HG03442 (cell line): Measurements from ENCODE around the gene TGFB3.
A peak's percentile ranks its signal among the peaks of the same experiment; 100 is the strongest.
"Not testable (repeated sequence)": the region's sequence is repeated elsewhere in the genome, so short reads cannot be mapped to it uniquely, and the experiment has no call there.

ENCODE experiments used
- ATAC-seq: cut with Tn5 transposase; IDR thresholded peaks from one replicate; pipeline ENCODE4 v1.9.1; 2021; ENCODE audit warnings: mild to moderate bottlenecking, moderate library complexity; ENCODE audit not compliant: unreplicated experiment

Gene TGFB3

GRCh38 chr14:75961662-75962061 is 20.1 kb downstream of the TGFB3 start:
- no peak for ATAC-seq

DNA sequence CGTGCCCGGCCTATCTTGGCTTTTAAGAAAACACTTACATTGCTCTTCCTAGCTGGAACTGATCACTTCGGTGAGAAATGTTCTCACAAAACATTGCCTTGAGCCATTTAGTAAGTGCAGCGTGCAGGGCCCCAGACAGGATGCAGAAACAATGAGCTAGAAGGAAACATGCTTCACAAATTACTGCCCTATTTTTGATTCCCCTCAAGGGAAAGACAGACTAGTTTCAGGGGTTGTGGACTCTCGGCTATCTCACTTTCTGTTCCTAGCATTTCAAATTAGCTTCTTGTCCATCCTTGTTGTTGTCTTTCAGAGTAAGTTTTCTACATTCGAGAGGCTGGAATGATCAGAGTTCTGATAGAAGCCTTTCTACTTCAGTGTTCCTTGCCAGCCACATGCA is 21.6 kb downstream of the TGFB3 start:
- peak; percentile 64 for ATAC-seq

DNA sequence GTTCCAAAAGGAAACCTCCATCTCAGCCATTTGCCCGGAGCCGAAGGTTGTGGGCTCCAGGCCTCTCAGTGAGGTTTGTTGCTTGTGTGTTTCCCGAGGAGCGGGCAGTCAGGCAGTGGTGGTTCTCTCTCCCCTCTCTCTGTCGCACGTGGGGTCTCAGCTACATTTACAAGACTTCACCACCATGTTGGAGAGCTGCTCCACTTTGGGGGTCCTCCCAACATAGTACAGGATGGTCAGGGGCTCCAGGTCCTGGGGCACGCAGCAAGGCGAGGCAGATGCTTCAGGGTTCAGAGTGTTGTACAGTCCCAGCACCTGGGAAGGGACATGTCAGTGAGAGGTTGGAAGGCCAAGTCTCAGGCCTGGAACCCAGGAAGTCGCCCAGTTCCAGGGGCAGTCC is 22.8 kb downstream of the TGFB3 start:
- no peak for ATAC-seq

DNA sequence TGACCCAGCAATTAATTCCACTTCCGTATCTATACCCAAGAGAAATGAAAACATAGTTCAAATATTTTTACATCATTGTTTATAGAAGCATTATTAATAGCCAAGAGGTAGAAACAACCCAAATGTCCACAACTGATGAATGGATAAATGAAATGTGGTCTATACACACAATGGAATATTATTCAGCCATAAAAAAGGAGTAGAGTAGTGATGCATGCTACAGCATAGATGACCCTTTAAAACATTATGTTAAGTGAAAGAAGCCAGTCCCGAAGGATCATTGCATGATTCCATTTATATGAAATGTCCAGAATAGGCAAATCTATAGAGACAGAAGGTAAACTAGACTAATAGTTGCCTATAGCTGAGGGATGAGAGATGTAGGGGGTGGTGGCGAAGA is 29.3 kb downstream of the TGFB3 start:
- ATAC-seq, result no peak

DNA sequence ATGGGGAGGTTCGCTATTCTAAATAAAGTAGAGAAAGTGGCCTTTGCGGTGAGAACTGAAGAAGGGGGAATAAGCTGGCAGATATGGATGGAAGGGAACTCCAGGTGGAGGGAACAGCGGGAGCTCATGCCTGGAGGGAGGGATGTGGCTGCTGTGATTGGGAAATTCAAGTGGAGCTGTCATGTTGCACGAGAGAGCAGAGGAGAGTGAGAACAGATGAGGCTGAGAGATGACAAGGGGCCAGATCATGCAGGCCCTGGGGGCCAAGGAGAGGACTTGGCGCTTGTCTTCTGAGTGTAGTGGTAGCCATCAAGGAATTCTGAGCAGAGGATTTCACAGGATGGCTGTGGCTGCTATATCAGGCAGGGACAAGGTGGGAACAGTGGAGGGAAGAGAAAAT is 35.0 kb downstream of the TGFB3 start:
- no peak for ATAC-seq

DNA sequence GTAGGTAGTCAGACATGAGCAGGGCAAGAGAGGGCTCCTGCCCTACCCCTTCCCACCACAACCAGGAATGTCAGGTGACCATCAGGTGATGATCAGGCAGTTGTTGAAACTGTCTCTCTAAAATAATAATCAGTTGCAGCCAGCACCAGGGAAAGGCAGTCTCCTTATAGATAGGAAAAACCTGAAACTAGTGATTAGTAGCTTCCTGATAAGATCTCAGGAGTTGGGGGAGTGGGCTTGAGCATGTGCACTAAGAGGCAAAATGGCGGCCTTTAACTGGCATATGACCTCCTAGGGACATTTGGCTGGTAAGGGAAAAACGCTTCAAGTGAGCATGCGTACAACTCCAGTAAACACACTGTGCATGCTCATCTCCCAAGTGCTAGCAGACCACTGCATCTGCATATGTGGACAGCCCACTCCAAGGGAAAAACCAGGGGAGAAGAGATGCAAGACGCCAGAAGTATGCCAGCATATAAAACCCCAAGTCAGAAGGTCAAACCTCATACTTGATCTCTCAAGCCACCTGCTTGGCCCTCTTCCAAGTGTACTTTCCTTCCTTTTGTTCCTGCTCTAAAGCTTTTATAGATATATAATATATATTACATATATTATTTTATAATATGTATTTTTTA is 37.1 kb downstream of the TGFB3 start:
- no peak for ATAC-seq

DNA sequence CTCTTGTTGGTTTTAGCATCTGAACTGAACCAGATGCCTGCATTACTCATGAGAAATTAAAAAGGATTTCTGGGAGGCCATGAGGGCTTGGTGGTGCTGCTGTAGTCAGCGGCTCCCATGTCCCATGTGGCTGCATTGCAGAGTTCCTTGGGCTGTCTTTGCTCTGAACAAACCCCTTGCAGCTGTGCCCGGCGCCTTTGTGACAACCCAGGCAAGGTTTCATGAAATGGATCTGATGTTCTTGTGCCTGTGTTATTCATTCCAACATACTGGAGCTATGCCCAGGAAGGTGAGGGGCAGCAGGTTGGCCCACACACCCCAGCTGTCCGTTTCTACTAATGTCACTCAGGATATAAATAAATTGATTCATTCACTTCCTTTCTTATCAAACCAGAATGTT is 40.8 kb downstream of the TGFB3 start:
- no peak for ATAC-seq

DNA sequence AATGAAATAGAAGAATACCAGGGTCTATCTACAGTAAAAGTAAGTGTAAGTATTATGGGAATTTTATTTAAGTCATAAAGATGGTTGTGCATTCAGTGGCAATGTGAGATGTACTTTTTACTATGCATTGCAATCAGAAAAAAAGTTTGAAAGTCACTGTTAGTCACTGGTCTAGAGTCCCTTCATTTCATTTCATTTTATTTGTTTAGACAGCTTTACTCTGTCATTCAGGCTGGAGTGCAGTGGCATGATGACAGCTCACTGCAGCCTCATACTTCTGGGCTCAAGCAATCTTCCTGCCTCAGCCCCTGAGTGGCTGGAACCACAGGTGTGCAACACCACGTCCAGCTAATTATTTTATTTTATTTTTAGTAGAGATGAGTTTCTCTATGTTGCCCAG is 42.6 kb downstream of the TGFB3 start:
- ATAC-seq, result no peak

DNA sequence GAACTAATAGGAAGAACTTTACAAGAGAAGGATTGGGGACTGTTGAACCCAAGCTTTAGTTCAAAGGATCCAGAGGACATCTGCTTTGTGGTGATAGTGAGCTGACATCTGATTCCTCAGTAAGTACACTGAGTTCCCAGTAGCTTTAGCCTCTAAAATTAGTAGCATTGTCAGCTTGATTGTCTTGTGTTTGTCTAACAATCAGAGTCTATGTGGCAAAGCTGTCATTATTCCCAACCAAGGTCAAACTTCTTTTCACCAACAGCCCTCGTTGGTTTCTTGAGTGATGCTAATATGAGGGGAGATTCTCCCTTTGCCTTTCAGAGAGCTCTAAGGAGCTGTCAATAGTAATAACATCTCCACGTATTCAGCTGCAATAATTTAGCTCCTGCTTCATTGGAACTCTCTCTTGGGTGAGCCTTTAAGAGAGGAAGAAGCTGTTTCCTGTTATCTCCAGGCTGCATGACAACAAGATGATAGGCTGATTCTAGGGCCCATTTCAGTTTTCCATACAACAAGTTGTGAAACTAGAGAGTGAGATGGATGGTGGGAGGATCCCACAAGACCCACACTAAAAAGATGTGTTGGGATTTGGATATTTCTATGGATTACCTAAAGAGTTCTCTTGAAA is 46.7 kb downstream of the TGFB3 start:
- no peak for ATAC-seq

GRCh38 chr14:75933712-75934296 is 48.0 kb downstream of the TGFB3 start:
- no peak for ATAC-seq

DNA sequence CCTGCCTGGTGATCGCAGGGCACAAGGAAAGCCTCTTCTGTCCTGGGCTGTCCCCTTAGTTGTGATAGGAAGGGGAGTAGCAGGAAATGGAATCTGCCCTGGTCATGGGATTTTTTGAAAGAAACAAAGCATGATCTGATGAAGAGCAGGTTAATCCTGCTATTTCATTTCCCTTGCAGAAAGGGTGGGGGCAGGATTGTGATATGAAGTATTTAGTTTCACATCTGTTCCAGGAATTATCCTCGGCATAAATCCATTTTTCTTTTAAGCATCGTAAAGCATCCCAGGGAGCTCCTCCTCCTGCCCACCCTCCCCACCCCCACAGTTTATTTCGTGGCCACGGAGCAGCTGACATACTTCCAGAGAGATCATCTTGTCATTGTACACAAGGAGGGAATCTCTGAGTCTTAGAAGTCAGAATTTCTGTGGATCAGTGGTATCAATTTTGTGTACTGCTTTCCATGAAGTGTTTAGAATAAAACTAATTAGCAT is 53.1 kb downstream of the TGFB3 start:
- no peak for ATAC-seq

DNA sequence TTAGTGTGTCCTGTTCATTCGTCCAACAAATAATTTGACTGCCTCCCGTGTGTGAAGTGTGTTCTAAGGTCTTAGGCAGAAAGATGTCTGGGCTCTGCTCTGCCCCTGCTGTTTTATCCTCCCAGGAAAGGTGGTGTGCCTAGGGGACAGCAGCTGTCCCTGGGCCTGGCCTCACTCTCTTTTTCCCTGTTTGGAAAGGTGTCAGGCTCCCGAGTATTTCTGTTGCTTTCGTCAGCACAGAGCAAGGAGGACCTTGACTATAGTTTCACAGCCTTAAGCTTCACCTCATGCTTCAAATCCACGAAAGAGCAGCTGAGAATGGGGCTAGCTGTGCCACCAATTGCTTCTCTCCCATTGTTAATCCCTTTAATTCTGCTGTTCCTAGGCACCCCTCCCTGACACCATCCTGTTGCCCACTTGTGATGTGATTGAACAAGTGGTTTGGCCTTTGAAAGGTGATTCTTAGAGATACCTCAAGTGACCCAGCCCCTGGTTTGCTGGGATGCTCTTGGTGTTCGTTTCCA is 54.2 kb downstream of the TGFB3 start:
- no peak for ATAC-seq

DNA sequence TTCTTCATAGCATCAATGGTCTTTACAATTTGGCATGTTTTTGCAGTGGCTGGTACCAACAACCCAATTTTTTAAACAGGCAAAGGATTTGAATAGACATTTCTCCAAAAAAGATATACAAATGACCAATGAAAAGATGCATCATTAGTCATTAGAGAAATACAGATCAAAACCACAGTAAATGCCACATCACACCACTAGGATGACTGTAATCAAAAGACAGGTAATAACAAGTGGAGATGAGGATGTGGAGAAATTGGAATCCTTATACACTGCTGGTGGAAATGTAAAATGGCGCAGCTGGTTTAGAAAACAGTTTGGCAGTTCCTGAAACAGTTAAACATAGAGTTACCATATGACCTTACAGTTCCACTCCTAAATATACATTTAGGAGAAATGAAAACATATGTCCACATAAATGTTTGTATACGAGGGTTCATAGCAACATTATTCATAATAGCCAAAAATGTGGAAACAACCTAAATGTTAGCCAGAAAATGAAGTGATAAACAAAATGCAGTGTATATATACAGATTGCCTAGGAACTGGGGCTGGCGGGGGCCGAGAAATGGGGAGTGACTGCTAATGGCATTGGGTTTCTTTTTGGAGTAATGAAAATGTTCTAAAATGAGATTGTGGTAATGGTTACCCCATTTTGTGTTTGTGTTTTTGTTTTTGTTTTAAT is 55.2 kb downstream of the TGFB3 start:
- ATAC-seq, result no peak

- ATAC-seq, result not testable (repeated sequence)
Observed at GRCh38 chr14:75925141-75925840, 56.5 kb downstream of the TGFB3 start.

DNA sequence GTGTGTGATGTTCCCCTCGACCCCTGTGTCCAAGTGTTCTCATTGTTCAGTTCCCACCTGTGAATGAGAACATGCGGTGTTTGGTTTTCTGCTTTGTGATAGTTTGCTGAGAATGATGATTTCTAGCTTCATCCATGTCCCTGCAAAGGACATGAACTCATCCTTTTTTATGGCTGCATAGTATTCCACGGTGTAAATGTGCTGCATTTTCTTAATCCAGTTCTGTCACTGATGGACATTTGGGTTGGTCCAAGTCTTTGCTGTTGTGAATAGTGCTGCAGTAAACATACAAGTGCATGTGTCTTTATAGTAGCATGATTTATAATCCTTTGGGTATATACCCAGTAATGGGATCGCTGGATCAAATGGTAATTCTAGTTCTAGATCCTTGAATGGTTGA is 61.4 kb downstream of the TGFB3 start:
- ATAC-seq, result not testable (repeated sequence)

DNA sequence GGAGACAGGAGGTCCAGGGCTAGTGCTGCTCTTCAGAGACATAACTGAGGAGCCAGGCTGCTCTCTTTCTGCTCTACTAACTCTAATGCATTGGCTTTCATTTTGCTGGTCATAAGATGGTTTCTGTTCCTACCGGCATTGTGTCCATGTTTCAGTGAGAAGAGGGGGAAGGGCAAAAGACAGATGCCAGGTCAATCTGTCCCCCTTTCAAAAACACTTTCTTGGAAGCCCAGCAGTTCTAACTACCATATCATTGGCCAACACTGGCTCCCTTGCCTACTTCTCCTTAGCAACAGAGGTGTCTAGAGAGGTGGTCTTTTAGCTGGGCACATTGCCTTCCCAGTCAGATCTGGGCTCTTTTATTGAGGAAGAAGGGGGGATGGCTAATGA is 63.9 kb downstream of the TGFB3 start:
- no peak for ATAC-seq

- ATAC-seq, result no peak
Observed at GRCh38 chr14:75917322-75917945, 64.4 kb downstream of the TGFB3 start.

DNA sequence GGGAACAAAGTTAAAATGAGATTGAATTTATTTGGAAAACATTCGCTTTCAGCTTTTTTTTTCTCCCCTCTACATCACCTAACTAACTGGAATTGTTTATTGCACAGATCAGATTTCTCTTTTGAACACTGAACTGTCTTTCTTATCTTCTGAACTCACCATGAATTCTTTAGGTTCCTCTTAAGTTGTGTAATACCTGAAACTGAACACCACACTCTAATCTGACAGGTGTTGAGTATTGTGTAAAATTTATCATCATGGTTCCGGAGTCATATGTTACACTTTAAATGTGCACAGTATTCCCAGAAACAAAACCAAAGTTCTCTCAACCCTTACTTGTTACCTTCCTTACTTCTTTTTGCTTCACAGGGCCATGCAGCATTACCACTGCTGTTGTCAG is 66.8 kb downstream of the TGFB3 start:
- no peak for ATAC-seq

DNA sequence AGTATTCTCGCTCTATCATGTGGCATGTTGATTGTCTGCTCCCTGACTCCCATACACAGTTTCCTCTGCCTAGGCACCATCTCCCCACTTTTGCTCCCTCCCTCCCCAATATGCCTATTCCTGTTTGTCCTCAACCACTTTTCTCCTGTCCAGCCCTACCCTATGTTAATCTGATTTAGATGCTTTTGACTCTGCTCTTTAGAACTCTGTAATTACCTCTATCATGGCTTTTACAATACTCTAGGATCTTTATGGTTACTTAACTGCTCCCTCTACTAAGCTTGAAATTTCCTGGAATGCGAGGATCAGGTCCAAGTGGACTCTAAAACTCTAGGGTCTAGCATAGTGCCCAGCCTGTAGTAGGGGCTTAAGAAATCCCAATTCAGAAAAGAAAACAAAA is 68.6 kb downstream of the TGFB3 start:
- ATAC-seq, result no peak

DNA sequence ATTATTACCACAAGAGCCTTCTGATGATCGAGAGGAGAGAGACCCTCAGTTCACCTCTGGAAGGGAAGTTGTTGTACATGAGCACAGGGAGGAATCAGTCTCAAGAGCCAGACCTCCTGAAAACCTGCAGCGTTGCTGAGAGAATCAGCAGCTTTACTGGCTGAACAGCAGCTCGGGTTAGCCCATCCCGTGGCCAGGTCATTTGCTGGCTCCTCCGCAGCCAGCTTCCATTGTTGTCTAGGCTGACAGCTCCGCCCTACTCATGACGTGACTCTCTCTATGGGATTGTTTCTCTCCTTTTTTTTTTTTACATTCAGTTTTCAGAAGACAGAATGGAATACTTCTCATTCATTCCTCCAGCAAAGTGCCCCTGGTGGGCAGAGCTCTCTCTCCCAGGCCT is 69.9 kb downstream of the TGFB3 start:
- no peak for ATAC-seq

DNA sequence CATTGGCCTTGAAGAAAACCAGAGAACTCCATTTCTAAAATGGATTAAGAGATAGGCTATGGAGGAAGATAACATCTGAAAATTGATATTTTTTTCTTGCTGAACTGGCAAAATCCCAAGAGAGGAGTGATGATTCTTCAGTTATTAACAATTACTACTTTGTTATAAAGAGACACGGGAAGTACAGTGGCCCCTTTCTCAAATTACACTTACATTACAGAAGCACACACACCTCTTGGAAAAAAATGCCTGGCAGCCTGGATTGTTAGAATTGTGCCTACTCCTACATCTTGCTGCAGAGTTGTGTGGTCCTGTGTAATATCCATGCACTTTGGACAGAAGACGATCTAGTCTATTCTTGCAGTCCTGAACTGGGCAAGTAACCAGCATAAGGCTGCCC is 71.7 kb downstream of the TGFB3 start:
- no peak for ATAC-seq
